ENCODE results near the gene RNF113B.
A peak's percentile ranks its signal among the peaks of the same experiment; 100 is the strongest.

The RNF113B gene

GRCh38 chr13:98173431-98174152 is 3.5 kb downstream of the RNF113B start:
- DNase-seq, result no peak

DNA sequence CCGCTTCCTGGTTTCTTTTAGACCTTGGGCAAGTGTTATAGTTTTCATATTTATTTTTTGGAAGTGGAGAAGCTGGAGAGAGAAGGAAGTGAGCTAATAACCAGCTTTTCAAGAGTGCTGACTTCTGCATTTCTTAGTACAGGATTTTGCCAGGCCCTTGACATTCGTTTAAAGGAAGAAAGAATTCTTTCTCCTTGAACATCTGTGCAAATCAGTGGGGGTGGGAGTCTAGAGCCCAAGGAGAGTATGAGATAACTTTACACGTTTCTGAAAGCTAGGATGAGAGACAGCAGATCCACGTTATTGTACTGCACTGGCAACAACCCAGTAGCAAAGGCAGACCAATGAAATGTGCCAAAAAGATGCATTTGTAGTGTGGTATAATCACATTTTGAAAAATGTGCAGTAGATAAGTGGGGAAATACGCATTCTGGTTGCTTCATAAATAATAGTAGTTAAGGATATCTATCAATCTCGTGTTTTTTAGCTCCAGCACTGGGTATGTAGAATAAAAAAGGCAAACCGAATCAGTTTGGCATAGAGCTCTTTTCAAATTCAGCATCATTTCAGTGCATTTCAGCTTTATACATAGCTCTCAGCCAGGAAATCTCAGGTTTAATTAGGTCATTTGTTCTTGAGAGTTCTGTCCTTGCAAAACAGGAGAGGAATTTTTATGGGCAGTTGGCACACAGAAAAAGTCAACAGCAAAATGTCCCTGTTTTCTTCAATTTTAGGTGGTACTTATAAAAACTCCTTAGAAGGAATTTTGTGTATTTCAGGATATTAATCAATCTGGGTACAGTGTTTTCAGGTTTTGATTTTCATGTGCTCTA is 4.3 kb downstream of the RNF113B start:
- DNase-seq, result no peak

DNA sequence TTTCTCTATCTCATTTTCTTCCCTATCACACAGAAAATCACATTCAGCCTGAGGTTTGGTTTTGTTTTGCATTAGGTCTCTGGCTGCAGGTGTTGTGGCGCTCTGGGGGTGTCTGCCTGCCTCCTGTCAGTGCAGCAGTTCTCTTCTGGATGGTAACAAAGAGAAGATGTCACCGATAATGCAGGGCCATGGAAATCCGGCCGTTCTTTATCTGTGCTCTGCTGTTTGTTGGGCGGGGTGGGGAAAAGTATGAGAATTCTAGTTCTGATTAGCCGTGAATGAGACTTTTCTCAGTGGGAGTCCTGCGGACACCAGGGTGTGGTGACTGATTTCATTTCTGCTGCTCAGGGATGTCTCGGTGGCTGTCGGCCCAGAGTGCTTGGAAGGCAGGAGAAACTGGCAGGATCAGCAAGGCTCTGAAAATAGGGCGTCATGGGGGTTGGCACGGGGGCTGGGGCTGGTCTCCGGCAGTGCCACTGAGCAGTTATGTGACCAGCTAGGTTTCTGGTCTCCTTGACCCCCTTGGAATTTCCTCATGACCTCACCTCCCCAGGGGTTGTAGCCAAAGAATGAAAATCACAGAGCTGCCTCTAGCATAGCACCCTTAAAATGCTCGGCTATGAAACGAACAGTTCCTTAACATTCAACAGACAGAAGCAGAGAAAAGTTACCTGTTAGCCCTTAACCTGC is 5.0 kb downstream of the RNF113B start:
- DNase-seq, result no peak

GRCh38 chr13:98169331-98169730 is 7.7 kb downstream of the RNF113B start:
- DNase-seq, result no peak

GRCh38 chr13:98162935-98163334 is 14.1 kb downstream of the RNF113B start:
- DNase-seq, result no peak

DNA sequence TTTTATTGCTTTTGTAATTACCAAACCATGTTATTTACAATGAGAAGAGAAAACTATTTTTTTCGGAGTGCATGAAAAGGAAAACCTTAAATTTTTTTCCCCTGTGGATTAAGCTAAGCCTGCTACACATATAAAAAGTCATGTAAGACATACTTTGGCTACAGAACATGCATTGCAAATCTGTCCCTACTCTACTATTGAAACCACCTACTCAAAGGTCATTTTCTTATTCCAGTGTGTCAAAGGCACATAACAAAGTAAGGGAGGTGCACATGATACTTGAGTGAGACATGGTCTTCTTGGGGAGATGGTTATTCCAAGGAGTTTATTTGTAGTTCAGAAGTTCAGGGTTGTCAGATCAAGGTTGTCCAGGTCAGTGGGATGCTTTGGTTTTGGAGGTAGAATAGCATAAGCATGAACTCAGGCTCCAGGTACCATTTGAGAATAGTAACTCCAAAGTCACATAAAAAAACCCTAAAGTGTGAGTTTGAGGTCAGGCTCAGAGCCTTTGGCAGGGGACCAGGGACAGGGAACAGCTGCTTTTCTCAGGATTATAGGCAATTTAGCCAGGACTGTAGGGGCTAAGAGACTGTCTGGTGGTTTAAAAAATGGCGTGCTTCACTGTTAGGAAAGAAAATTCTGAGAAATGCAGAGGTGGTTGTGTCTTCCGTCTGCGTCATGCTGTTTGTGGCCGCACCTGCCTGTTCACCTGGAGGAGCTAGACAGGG is 18.7 kb downstream of the RNF113B start:
- no peak for DNase-seq

GRCh38 chr13:98157609-98158008 is 19.5 kb downstream of the RNF113B start:
- DNase-seq, result no peak

DNA sequence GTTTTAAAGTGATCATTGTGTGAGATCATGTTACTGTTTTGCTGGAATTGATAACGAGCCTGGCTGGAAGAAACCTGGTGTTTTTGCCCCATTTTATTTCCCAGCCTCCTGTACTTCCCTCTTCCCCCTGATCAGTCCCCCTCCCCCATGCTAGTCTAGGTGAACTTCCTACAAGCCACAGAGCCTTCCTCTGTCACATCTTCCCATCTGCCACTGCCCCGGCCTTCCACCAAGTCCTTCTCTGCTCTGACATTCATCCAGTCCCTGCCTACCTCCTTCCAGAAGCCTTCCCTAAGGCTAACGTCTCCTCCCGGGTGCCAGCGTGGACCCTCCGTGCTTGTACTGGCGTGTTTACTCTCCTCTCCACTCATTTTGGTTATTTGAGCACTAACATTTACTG is 19.9 kb downstream of the RNF113B start:
- DNase-seq, result no peak

DNA sequence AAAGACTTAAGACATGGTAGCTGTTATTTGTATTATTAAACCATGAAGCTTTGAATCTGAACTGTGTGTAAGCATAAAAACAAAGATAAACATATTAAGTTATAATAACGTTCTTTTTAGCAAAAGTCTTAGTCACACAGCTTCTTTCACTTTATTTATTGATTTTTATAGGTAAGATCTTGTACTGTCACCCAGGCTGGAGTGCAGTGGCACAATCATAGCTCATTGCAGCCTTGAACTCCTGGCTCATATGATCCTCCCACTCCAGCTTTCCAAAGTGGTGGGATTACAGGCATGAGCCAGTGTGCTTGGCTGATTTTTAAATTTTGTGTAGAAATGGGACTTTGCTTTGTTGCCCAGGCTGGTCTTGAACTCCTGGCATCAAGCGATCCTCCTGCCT is 20.8 kb downstream of the RNF113B start:
- DNase-seq, result no peak

DNA sequence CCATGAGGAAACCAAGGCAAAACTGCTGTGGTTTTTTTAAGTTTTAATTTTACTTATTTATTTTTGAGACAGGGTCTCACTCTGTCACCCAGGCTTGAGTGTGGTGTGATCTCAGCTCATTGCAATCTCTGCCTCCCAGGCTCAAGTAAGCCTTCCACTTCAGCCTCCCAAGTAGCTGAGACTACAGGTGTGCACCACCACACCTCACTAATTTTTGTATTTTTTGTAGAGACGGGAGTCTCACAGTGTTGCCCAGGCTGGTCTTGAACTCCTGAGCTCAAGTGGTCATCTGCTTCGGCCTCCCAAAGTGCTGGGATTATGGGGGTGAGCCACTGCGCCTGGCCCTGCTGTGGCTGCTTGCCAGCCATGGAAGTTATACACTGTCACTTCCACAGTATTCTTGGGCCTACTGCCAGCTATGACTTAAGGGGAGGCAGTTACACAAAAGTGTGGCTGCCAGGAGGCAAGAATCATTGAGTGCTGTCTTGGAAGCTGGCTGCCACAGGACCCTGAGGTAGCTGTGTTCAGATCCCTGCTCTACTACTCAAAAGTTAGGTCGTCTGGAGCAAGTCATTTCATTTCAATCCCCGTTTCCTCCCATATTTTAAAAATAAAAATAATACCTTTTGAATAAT is 21.5 kb downstream of the RNF113B start:
- no peak for DNase-seq

GRCh38 chr13:98150832-98151479 is 26.1 kb downstream of the RNF113B start:
- no peak for DNase-seq

- no peak for DNase-seq
Observed at GRCh38 chr13:98147521-98147920, 29.5 kb downstream of the RNF113B start.

DNA sequence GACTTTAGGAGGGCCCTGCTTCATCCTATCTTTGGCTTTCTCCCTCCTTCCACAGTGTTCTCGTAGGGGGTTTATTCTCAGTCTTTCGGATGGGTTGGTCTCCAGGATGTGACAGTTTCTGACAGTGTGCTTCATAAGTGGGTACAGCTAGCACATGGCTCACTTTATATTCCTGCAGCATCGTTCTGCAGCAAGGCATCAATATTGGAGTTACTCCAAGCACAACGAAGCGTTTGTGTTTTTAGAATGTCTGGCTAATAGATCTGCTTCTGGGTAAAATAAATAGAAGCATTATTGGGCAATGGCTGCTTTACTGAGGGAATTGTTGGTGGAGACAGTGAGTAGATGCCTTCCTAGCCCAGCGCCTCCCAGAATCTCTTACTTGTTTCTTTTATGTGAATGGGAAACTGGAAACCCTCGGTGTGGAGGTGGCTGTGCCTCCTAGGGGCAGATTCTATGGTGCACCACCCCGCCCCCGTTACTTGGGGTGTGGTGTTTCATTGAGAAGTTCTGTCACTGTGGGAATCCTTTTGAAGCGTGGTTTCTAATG is 32.2 kb downstream of the RNF113B start:
- DNase-seq, result no peak

GRCh38 chr13:98144027-98144741 is 32.9 kb downstream of the RNF113B start:
- DNase-seq, result no peak

DNA sequence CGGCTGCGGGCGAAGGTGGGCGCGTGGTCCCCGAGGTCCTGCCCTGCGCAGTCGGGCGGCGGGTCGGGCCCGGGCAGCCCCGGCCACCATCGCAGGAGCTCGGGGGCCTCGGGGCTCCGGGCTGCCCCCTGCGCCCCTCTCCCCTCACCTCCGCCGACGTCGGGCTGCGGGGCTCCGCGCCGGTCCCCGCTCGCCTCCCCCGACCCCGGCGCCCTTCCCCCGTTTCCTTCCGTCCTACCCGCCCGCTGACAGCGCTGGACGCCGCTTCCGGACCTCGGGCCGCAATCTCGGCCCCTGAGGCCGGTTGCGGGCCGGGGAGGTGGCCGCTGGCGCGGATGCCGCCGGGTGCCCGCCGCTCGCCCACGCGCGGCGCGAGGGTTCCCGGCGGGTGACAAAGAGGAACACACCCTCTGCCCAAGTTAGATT is 33.5 kb downstream of the RNF113B start:
- DNase-seq, result no peak

- DNase-seq, result no peak
Observed at GRCh38 chr13:98143157-98143553, 33.9 kb downstream of the RNF113B start.

GRCh38 chr13:98142380-98143156 is 34.5 kb downstream of the RNF113B start, which contains the start of gene FARP1:
Gene FARP1, plus strand, starts transcription at chr13:98143094. Its CDS starts 70,149 bp downstream, at chr13:98213243.
- peak; percentile 19 for DNase-seq

GRCh38 chr13:98141509-98142379 is 35.3 kb downstream of the RNF113B start:
- DNase-seq, result no peak

DNA sequence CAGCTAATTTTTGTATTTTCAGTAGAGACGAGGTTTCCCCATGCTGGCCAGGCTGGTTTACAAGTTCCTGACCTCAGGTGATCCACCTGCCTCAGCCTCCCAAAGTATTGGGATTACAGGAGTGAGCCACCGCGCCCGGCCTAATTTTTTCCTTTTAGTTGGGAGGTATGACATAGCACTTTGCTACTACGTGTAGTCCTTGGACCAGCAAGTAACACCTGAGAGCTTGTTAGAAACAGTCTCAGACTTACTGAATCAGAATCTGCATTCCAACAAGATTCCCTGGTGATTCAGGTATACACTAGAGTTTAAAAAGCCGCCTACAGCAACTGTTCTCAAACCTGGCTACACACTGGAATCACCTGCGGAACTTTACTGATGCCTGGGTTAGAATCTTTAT is 36.0 kb downstream of the RNF113B start:
- DNase-seq, result no peak
